ENCODE results near the gene TBCK. TPM values are rescaled to one million over a fixed set of nuclear protein-coding genes. Genes with fewer than 3 reads are reported as not detected.
"Not testable (repeated sequence)": the region's sequence is repeated elsewhere in the genome, so short reads cannot be mapped to it uniquely, and the experiment has no call there.

Gene TBCK
- total RNA-seq, 1 donor from 2014 or later: 25.8 TPM

GRCh38 chr4:106114270-106114669, 201.7 kb downstream of the TBCK start:
- H3K27me3 ChIP-seq (ENCODE audit: insufficient read depth, low read length): no peaks in the 10 kb centered on the region
- peaks cover 8% of the 10 kb centered on the region for H3K9me3 ChIP-seq (ENCODE audit: insufficient read depth, low read depth, low read length)
- Mint-ChIP-seq H3K4me3 (ENCODE audit: unreplicated experiment) (no peak overlapping the region), H3K9me3 (ENCODE audit: unreplicated experiment) (peaks cover 34% of the 10 kb centered on the region), H3K27ac (ENCODE audit: unreplicated experiment) (no peak overlapping the region), H3K27me3 (ENCODE audit: low read depth, unreplicated experiment) (no peaks in the 10 kb centered on the region), H3K4me1 (ENCODE audit: low read depth, unreplicated experiment) (no peaks in the 10 kb centered on the region), H3K36me3 (ENCODE audit: low read depth, unreplicated experiment) (peaks cover 48% of the 10 kb centered on the region)
- H2AFZ ChIP-seq (ENCODE audit: low read depth, low read length): no peak overlapping the region
- H3K4me1 ChIP-seq (ENCODE audit: insufficient read depth, low read length): no peaks in the 10 kb centered on the region
- no peak overlapping the region for H3K9ac ChIP-seq (ENCODE audit: low read length)
- H3K4me3 ChIP-seq (ENCODE audit: insufficient read depth, low read depth, low read length): no peak overlapping the region
- TF ChIP-seq EZH2 (IDR thresholded peaks at IDR 0.05; ENCODE audit: insufficient read depth, low read length) (no peak), CTCF (IDR thresholded peaks at IDR 0.05; ENCODE audit: insufficient read depth, low read depth, low read length) (no peak)
- FAIRE-seq (no peak), DNase-seq (ENCODE audit: low read depth) (no peak)
- H3K79me2 ChIP-seq (ENCODE audit: insufficient read depth, low read length): no peaks in the 10 kb centered on the region
- H3K4me2 ChIP-seq (ENCODE audit: low read length): no peak overlapping the region
- no peak overlapping the region for H3K27ac ChIP-seq (ENCODE audit: low read depth, low read length)
- peaks cover 2% of the 10 kb centered on the region for H3K36me3 ChIP-seq (ENCODE audit: insufficient read depth, low read length)
- H4K20me1 ChIP-seq (ENCODE audit: insufficient read depth, low read length): no peaks in the 10 kb centered on the region

GRCh38 chr4:106111778-106112469, 204.1 kb downstream of the TBCK start:
- H3K36me3 ChIP-seq (ENCODE audit: insufficient read depth, low read length); H4K20me1 ChIP-seq (ENCODE audit: insufficient read depth, low read length); H3K4me3 ChIP-seq (ENCODE audit: insufficient read depth, low read depth, low read length); FAIRE-seq; H3K4me2 ChIP-seq (ENCODE audit: low read length); H3K9me3 ChIP-seq (ENCODE audit: insufficient read depth, low read depth, low read length); H3K27me3 Mint-ChIP-seq (ENCODE audit: low read depth, unreplicated experiment); H3K4me3 Mint-ChIP-seq (ENCODE audit: unreplicated experiment); H2AFZ ChIP-seq (ENCODE audit: low read depth, low read length); H3K27me3 ChIP-seq (ENCODE audit: insufficient read depth, low read length); DNase-seq (ENCODE audit: low read depth); H3K27ac Mint-ChIP-seq (ENCODE audit: unreplicated experiment); H3K79me2 ChIP-seq (ENCODE audit: insufficient read depth, low read length); H3K9ac ChIP-seq (ENCODE audit: low read length); H3K4me1 ChIP-seq (ENCODE audit: insufficient read depth, low read length); H3K4me1 Mint-ChIP-seq (ENCODE audit: low read depth, unreplicated experiment); H3K27ac ChIP-seq (ENCODE audit: low read depth, low read length): not testable (repeated sequence)
- peaks cover 55% of the 10 kb centered on the region for H3K36me3 Mint-ChIP-seq (ENCODE audit: low read depth, unreplicated experiment)
- peaks cover 40% of the 10 kb centered on the region for H3K9me3 Mint-ChIP-seq (ENCODE audit: unreplicated experiment)

- Histone ChIP-seq H3K9me3 (ENCODE audit: insufficient read depth, low read depth, low read length) (peaks cover 8% of the 10 kb centered on the region), H3K27ac (ENCODE audit: low read depth, low read length) (no peak overlapping the region), H3K4me3 (ENCODE audit: insufficient read depth, low read depth, low read length) (no peak overlapping the region), H3K79me2 (ENCODE audit: insufficient read depth, low read length) (no peaks in the 10 kb centered on the region), H3K36me3 (ENCODE audit: insufficient read depth, low read length) (peaks cover 2% of the 10 kb centered on the region), H3K27me3 (ENCODE audit: insufficient read depth, low read length) (no peaks in the 10 kb centered on the region), H3K4me2 (ENCODE audit: low read length) (no peak overlapping the region), H3K9ac (ENCODE audit: low read length) (no peak overlapping the region), H2AFZ (ENCODE audit: low read depth, low read length) (no peak overlapping the region), H4K20me1 (ENCODE audit: insufficient read depth, low read length) (no peaks in the 10 kb centered on the region), H3K4me1 (ENCODE audit: insufficient read depth, low read length) (no peaks in the 10 kb centered on the region)
- no peaks in the 10 kb centered on the region for H3K27me3 Mint-ChIP-seq (ENCODE audit: low read depth, unreplicated experiment)
- no peak for TF ChIP-seq EZH2 (IDR thresholded peaks at IDR 0.05; ENCODE audit: insufficient read depth, low read length)
- DNase-seq (ENCODE audit: low read depth): no peak
- H3K4me1 Mint-ChIP-seq (ENCODE audit: low read depth, unreplicated experiment): no peaks in the 10 kb centered on the region
- no peak overlapping the region for H3K27ac Mint-ChIP-seq (ENCODE audit: unreplicated experiment)
- no peak overlapping the region for H3K4me3 Mint-ChIP-seq (ENCODE audit: unreplicated experiment)
- peaks cover 40% of the 10 kb centered on the region for H3K9me3 Mint-ChIP-seq (ENCODE audit: unreplicated experiment)
- no peak for FAIRE-seq
- H3K36me3 Mint-ChIP-seq (ENCODE audit: low read depth, unreplicated experiment): peaks cover 58% of the 10 kb centered on the region
These were observed 206.1 kb downstream of the TBCK start for GRCh38 chr4:106109929-106110328.

Measured in astrocyte (in vitro differentiated cells and primary cell).